Measurements from ENCODE around the gene KCNQ2.

GRCh38 chr20:63456429-63457284 is 15.8 kb downstream of the KCNQ2 start:
- TF ChIP-seq CTCF (IDR thresholded peaks at IDR 0.05; ENCODE audit: low read depth, low read length) (no peak), EZH2phosphoT487 (IDR thresholded peaks at IDR 0.05; ENCODE audit: low read depth) (no peak)

All from OCI-LY3 (cell line).